ENCODE results near the gene PSMA7. TPM values are rescaled to one million over a fixed set of nuclear protein-coding genes. Genes with fewer than 3 reads are reported as not detected.

PSMA7 gene
- total RNA-seq, 1 donor = 215 TPM

DNA sequence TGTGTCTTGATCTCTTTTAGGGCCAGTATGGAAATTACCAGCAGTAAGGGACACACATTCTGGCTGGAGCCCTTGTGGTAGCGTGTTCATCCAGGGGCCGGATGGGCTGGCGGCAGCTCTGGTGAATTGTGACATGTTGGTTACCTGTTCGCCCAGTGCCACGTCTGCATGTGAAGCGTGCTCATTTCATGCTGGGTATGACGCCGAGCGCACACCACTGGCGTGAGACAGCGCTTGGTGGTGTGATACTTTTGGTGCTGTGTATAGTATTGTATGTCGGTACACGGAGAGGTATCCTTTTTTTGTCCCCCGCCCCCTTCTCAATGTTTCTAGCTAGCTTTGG lies 35.9 kb upstream of the PSMA7 start:
- H2AFZ ChIP-seq (ENCODE audit: low read length) = no peak overlapping the region
- no peak overlapping the region for H3K4me3 ChIP-seq (ENCODE audit: insufficient read depth, low read length)
- H3K79me2 ChIP-seq (ENCODE audit: insufficient read depth, low read length) = peaks cover 16% of the 10 kb centered on the region
- H3K4me2 ChIP-seq (ENCODE audit: insufficient read depth, low read length) = no peak overlapping the region
- no peak for DNase-seq (ENCODE audit: insufficient read length, low spot score, missing footprints)
- peaks cover 22% of the 10 kb centered on the region for H3K36me3 ChIP-seq (ENCODE audit: insufficient read depth, low read length)
- TF ChIP-seq, protein P1, sequence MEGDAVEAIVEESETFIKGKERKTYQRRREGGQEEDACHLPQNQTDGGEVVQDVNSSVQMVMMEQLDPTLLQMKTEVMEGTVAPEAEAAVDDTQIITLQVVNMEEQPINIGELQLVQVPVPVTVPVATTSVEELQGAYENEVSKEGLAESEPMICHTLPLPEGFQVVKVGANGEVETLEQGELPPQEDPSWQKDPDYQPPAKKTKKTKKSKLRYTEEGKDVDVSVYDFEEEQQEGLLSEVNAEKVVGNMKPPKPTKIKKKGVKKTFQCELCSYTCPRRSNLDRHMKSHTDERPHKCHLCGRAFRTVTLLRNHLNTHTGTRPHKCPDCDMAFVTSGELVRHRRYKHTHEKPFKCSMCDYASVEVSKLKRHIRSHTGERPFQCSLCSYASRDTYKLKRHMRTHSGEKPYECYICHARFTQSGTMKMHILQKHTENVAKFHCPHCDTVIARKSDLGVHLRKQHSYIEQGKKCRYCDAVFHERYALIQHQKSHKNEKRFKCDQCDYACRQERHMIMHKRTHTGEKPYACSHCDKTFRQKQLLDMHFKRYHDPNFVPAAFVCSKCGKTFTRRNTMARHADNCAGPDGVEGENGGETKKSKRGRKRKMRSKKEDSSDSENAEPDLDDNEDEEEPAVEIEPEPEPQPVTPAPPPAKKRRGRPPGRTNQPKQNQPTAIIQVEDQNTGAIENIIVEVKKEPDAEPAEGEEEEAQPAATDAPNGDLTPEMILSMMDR (IDR thresholded peaks at IDR 0.05; ENCODE audit: extremely low read depth, low read depth, low read length) = no peak
- no peak overlapping the region for H3K27ac ChIP-seq (ENCODE audit: low read depth, low read length)
- H3K27me3 ChIP-seq (ENCODE audit: insufficient read depth, low read length) = no peaks in the 10 kb centered on the region
- H4K20me1 ChIP-seq (ENCODE audit: insufficient read depth, low read length) = no peaks in the 10 kb centered on the region
- H3K9me3 ChIP-seq (ENCODE audit: low read depth, low read length) = no peaks in the 10 kb centered on the region
- peaks cover 9% of the 10 kb centered on the region for H3K4me1 ChIP-seq (ENCODE audit: insufficient read depth, low read length)

GRCh38 chr20:62178316-62179161 lies 35.3 kb upstream of the PSMA7 start:
- DNase-seq (ENCODE audit: insufficient read length, low spot score, missing footprints) = peak; percentile 45
- Histone ChIP-seq H2AFZ (ENCODE audit: low read length) (no peak overlapping the region), H3K9me3 (ENCODE audit: low read depth, low read length) (no peaks in the 10 kb centered on the region), H3K36me3 (ENCODE audit: insufficient read depth, low read length) (peaks cover 27% of the 10 kb centered on the region), H3K27me3 (ENCODE audit: insufficient read depth, low read length) (no peaks in the 10 kb centered on the region), H3K79me2 (ENCODE audit: insufficient read depth, low read length) (peaks cover 11% of the 10 kb centered on the region), H4K20me1 (ENCODE audit: insufficient read depth, low read length) (no peaks in the 10 kb centered on the region), H3K4me1 (ENCODE audit: insufficient read depth, low read length) (peaks cover 5% of the 10 kb centered on the region), H3K27ac (ENCODE audit: low read depth, low read length) (no peak overlapping the region), H3K4me2 (ENCODE audit: insufficient read depth, low read length) (no peak overlapping the region), H3K4me3 (ENCODE audit: insufficient read depth, low read length) (no peak overlapping the region)
- TF ChIP-seq, protein P1 (IDR thresholded peaks at IDR 0.05; ENCODE audit: extremely low read depth, low read depth, low read length) = no peak

- DNase-seq (ENCODE audit: insufficient read length, low spot score, missing footprints) = peak; percentile 72
- peaks cover 5% of the 10 kb centered on the region for H3K4me1 ChIP-seq (ENCODE audit: insufficient read depth, low read length)
- H3K79me2 ChIP-seq (ENCODE audit: insufficient read depth, low read length) = peaks cover 1% of the 10 kb centered on the region
- H3K27me3 ChIP-seq (ENCODE audit: insufficient read depth, low read length) = no peaks in the 10 kb centered on the region
- no peak overlapping the region for H2AFZ ChIP-seq (ENCODE audit: low read length)
- H3K27ac ChIP-seq (ENCODE audit: low read depth, low read length) = no peak overlapping the region
- H3K36me3 ChIP-seq (ENCODE audit: insufficient read depth, low read length) = peaks cover 27% of the 10 kb centered on the region
- no peaks in the 10 kb centered on the region for H3K9me3 ChIP-seq (ENCODE audit: low read depth, low read length)
- H4K20me1 ChIP-seq (ENCODE audit: insufficient read depth, low read length) = no peaks in the 10 kb centered on the region
- no peak overlapping the region for H3K4me2 ChIP-seq (ENCODE audit: insufficient read depth, low read length)
- TF ChIP-seq, protein P1 (IDR thresholded peaks at IDR 0.05; ENCODE audit: extremely low read depth, low read depth, low read length) = no peak
- H3K4me3 ChIP-seq (ENCODE audit: insufficient read depth, low read length) = no peak overlapping the region
Measured at GRCh38 chr20:62177307-62177706, 34.1 kb upstream of the PSMA7 start.

DNA sequence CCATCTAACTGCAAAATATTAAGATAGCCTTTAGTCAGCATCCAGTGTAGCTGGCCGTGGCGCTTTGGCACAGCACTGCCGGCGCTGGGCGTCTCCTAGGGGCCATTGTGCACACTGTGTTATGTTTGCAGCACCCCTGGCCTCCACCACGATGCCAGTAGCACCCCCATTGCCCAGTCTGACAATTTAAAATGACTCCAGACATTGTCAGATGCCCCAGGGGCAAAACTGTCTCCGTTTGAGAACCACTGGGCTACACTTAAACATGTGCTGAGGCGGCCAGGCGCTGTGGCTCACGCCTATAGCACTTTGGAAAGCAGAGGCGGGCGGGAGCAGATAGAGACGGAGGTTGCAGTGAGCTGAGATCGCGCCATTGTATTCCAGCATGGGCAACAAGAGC lies 33.7 kb upstream of the PSMA7 start:
- H3K4me2 ChIP-seq (ENCODE audit: insufficient read depth, low read length) = no peak overlapping the region
- peak; percentile 46 for DNase-seq (ENCODE audit: insufficient read length, low spot score, missing footprints)
- H3K9me3 ChIP-seq (ENCODE audit: low read depth, low read length) = no peaks in the 10 kb centered on the region
- H3K36me3 ChIP-seq (ENCODE audit: insufficient read depth, low read length) = peaks cover 27% of the 10 kb centered on the region
- H3K4me3 ChIP-seq (ENCODE audit: insufficient read depth, low read length) = no peak overlapping the region
- H3K27me3 ChIP-seq (ENCODE audit: insufficient read depth, low read length) = no peaks in the 10 kb centered on the region
- no peaks in the 10 kb centered on the region for H3K79me2 ChIP-seq (ENCODE audit: insufficient read depth, low read length)
- H3K27ac ChIP-seq (ENCODE audit: low read depth, low read length) = no peak overlapping the region
- H3K4me1 ChIP-seq (ENCODE audit: insufficient read depth, low read length) = peaks cover under 1% of the 10 kb centered on the region
- TF ChIP-seq, protein P1 (IDR thresholded peaks at IDR 0.05; ENCODE audit: extremely low read depth, low read depth, low read length) = no peak
- H2AFZ ChIP-seq (ENCODE audit: low read length) = no peak overlapping the region
- no peaks in the 10 kb centered on the region for H4K20me1 ChIP-seq (ENCODE audit: insufficient read depth, low read length)

All from osteoblast (primary cell).